Testis (tissue), 2 donors: Measurements from ENCODE around the gene ISYNA1.
"Not testable (repeated sequence)": the region's sequence is repeated elsewhere in the genome, so short reads cannot be mapped to it uniquely, and the experiment has no call there.

ENCODE experiments used
- CTCF ChIP-seq, 3 experiments: fragments of 450-650 bp in 2 of 3; fragments of 200-600 bp in 1 of 3; sonication (generic) in 1 of 3; IDR thresholded peaks; one replicate each; pipeline ENCODE4 v1.5.1; 2016 to 2019; ENCODE audit warnings: antibody characterized with exemption in 3 of 3, mild to moderate bottlenecking in 2 of 3, moderate library complexity in 1 of 3
- POLR2A ChIP-seq: fragments of 450-650 bp; IDR thresholded peaks from one replicate; pipeline ENCODE4 v1.6.1; 2017; ENCODE audit warnings: antibody characterized with exemption, mild to moderate bottlenecking, moderate library complexity

- not testable (repeated sequence) for TF ChIP-seq POLR2A; CTCF (IDR thresholded peaks at IDR 0.05)
These were observed 35.3 kb downstream of the ISYNA1 start for GRCh38 chr19:18402455-18403248.
